Endothelial cell of umbilical vein (primary cell): ENCODE measurements around the gene LGALS3. TPM values are rescaled to one million over a fixed set of nuclear protein-coding genes. Genes with fewer than 3 reads are reported as not detected.

Experiments
- BruUV-seq: library from RNA; stranded (reverse); fragments of 400-500 nt; replicated peaks from 2 replicates; lab custom pipeline; 2021; lab: Mats Ljungman, UMichigan
- CTCF ChIA-PET: fragments of 300-600, 350-600 bp; sonication (Branson Sonifier 250); formaldehyde crosslinking; loops from one replicate; lab custom pipeline; 2021; ENCODE audit warnings: antibody characterized with exemption, inconsistent platforms; lab: Charles Lee
- POLR2A ChIA-PET: fragments of 300-600, 350-600 bp; sonication (Branson Sonifier 250); formaldehyde crosslinking; loops from one replicate; lab custom pipeline; 2021; ENCODE audit warnings: antibody characterized with exemption, inconsistent platforms; lab: Charles Lee
- DNase-seq: peaks from one replicate; pipeline ENCODE4 v3.0.0-alpha.2; 2011; ENCODE audit warnings: low read depth, low spot score
- FAIRE-seq: peaks from 2 replicates; lab custom pipeline; 2011; peaks lifted over from hg19 to GRCh38; lab: Jason Lieb, UNC
- H2AFZ ChIP-seq: 2 replicates; pipeline ENCODE4 v1.6.0; 2012; ENCODE audit warnings: low read depth, low read length, control low read depth, inconsistent platforms
- H3K27ac ChIP-seq: 2 replicates; pipeline ENCODE4 v1.5.1; 2011; ENCODE audit warnings: low read depth, mild to moderate bottlenecking, control low read depth, low read length, moderate library complexity; ENCODE audit not compliant: insufficient read depth
- H3K27me3 ChIP-seq, 2 experiments: 2 replicates each; pipeline versions ENCODE4 v1.6.0 to v1.6.1; 2011; ENCODE audit warnings: low read length in 2 of 2, mixed read lengths in 1 of 2; ENCODE audit not compliant: control insufficient read depth in 2 of 2, insufficient read depth in 2 of 2
- H3K36me3 ChIP-seq, 2 experiments: 2 replicates in 1 of 2; 3 replicates in 1 of 2; pipeline ENCODE4 v1.5.1; 2011; ENCODE audit warnings: low read length in 2 of 2, mild to moderate bottlenecking in 1 of 2, moderate library complexity in 1 of 2; ENCODE audit not compliant: control insufficient read depth in 2 of 2, insufficient read depth in 2 of 2; ENCODE audit errors: extremely low read depth in 1 of 2
- H3K4me1 ChIP-seq: 3 replicates; pipeline ENCODE4 v1.5.1; 2011; ENCODE audit warnings: mild to moderate bottlenecking, low read length; ENCODE audit not compliant: control insufficient read depth, insufficient read depth; ENCODE audit errors: extremely low read depth
- H3K4me2 ChIP-seq: 2 replicates; pipeline ENCODE4 v1.6.1; 2011; ENCODE audit warnings: low read length, control low read depth, mixed read lengths; ENCODE audit not compliant: insufficient read depth
- H3K4me3 ChIP-seq, 3 experiments: fragments of 200-600 bp in 1 of 3; sonication (generic), shearing (Covaris generic) in 1 of 3; replicated peaks in 1 of 3; 2 replicates each; pipeline ENCODE4 v1.5.1; 2011 to 2016; ENCODE audit warnings: control low read depth in 3 of 3, low read length in 3 of 3, mild to moderate bottlenecking in 2 of 3, inconsistent platforms in 1 of 3, low read depth in 1 of 3, moderate library complexity in 1 of 3; ENCODE audit not compliant: insufficient read depth in 1 of 3
- H3K79me2 ChIP-seq: 2 replicates; pipeline ENCODE4 v1.6.0; 2012; ENCODE audit warnings: low read length, inconsistent platforms; ENCODE audit not compliant: control insufficient read depth, insufficient read depth
- H3K9ac ChIP-seq: replicated peaks from 2 replicates; pipeline ENCODE3; 2011; ENCODE audit warnings: low read length, control low read depth; ENCODE audit not compliant: insufficient read depth; ENCODE audit errors: extremely low read depth
- H3K9me1 ChIP-seq: replicated peaks from 3 replicates; pipeline ENCODE4 v1.6.0; 2011; ENCODE audit warnings: mild to moderate bottlenecking, low read length; ENCODE audit not compliant: control insufficient read depth, insufficient read depth; ENCODE audit errors: extremely low read depth
- H3K9me3 ChIP-seq: replicated peaks from 2 replicates; pipeline ENCODE4 v1.5.1; 2012; ENCODE audit warnings: low read length, inconsistent platforms; ENCODE audit not compliant: control insufficient read depth, insufficient read depth
- H4K20me1 ChIP-seq: replicated peaks from 2 replicates; pipeline ENCODE3; 2011; ENCODE audit warnings: mild to moderate bottlenecking, low read length; ENCODE audit not compliant: control insufficient read depth, insufficient read depth; ENCODE audit errors: extremely low read depth
- EZH2 ChIP-seq: IDR thresholded peaks from 2 replicates; pipeline ENCODE4 v1.6.1; 2012; ENCODE audit warnings: borderline replicate concordance, low read depth, mild to moderate bottlenecking, moderate library complexity, low read length, inconsistent platforms; ENCODE audit not compliant: severe bottlenecking
- FOS ChIP-seq: IDR thresholded peaks from 2 replicates; pipeline ENCODE4 v1.6.1; 2011; ENCODE audit warnings: mild to moderate bottlenecking, low read length, moderate library complexity, borderline replicate concordance; ENCODE audit not compliant: insufficient read depth
- GATA2 ChIP-seq: IDR thresholded peaks from 2 replicates; pipeline ENCODE4 v1.7.0; 2011; ENCODE audit warnings: low read depth, mild to moderate bottlenecking, moderate library complexity, mixed read lengths, low read length; ENCODE audit not compliant: insufficient read length, insufficient read depth
- JUN ChIP-seq: IDR thresholded peaks from 2 replicates; pipeline ENCODE4 v1.6.1; 2011; ENCODE audit warnings: borderline replicate concordance, low read depth; ENCODE audit not compliant: insufficient read length, insufficient read depth
- MAX ChIP-seq: IDR thresholded peaks from 2 replicates; pipeline ENCODE4 v1.6.1; 2011; ENCODE audit not compliant: insufficient read depth, insufficient read length
- MYC ChIP-seq: IDR thresholded peaks from one replicate; pipeline ENCODE4 v1.6.1; 2011; ENCODE audit warnings: mild to moderate bottlenecking, low read depth, low read length
- POLR2A ChIP-seq: IDR thresholded peaks from 2 replicates; pipeline ENCODE4 v1.6.1; 2012; ENCODE audit warnings: low read depth, mild to moderate bottlenecking, control low read depth, low read length
- POLR2AphosphoS5 ChIP-seq: IDR thresholded peaks from 2 replicates; pipeline ENCODE4 v1.6.1; 2012; ENCODE audit warnings: low read depth, mild to moderate bottlenecking, control low read depth, low read length, moderate library complexity; ENCODE audit not compliant: insufficient read depth
- dilution Hi-C: fragments of 300-500 bp; cut with MboI; formaldehyde crosslinking; loops from one replicate; pipeline ENCODE4 v1.15.0; 2019; ENCODE audit warnings: low sequenced_read_pairs; ENCODE audit not compliant: extremely low pct_ligation_motif_present
- intact Hi-C: fragments of 100-400 bp; cut with micrococcal nuclease; formaldehyde crosslinking; loops from one replicate; pipeline ENCODE4 v1.10.0; 2022
- polyA plus RNA-seq, 4 experiments: library from polyadenylated mRNA; depleted of rRNA in 3 of 4; stranded (reverse) in 3 of 4; unstranded in 1 of 4; fragments of >200 nt; gene quantifications; 2 replicates each; pipeline versions ENCODE4 v1.2.1 to v1.2.3, GENCODE V29; 2011 to 2012; ENCODE audit warnings: missing spikeins in 1 of 4
- total RNA-seq: library from RNA; stranded (reverse); gene quantifications from 2 replicates; pipeline ENCODE4 v1.2.3, GENCODE V29; 2021
- TF ChIP-seq, protein P1 (sequence below), 2 donors: IDR thresholded peaks; 1 replicate in 1 of 2; 2 replicates in 1 of 2; pipeline ENCODE4 v1.5.1; 2011; ENCODE audit warnings: low read length in 2 of 2, mild to moderate bottlenecking in 2 of 2, moderate library complexity in 2 of 2, control low read depth in 1 of 2, inconsistent platforms in 1 of 2, low read depth in 1 of 2; ENCODE audit not compliant: insufficient read depth in 1 of 2; ENCODE audit errors: extremely low read depth in 1 of 2

Gene LGALS3
- total and polyA plus RNA-seq, 2 donors (not counting 3 experiments of a cell fraction or from before 2014, with no cell fraction given), result 33.8 to 55.1 TPM

- Histone ChIP-seq H2AFZ (no peak overlapping the region), H3K9me1 (no peaks in the 10 kb centered on the region), H3K27me3 (no peaks in the 10 kb centered on the region), H3K36me3 (no peaks in the 10 kb centered on the region), H4K20me1 (no peaks in the 10 kb centered on the region), H3K4me3 (no peak overlapping the region), H3K79me2 (no peaks in the 10 kb centered on the region), H3K4me1 (peaks cover 13% of the 10 kb centered on the region), H3K27ac (no peak overlapping the region), H3K9me3 (no peaks in the 10 kb centered on the region), H3K4me2 (no peak overlapping the region), H3K9ac (no peak overlapping the region)
- ChIA-PET POLR2A (no interaction called here), CTCF (no interaction called here)
- BruUV-seq, result no TSS peak
- no peak for DNase-seq
- intact Hi-C loops, result no loop called here
- dilution Hi-C loops, result no loop called here
- FAIRE-seq, result no peak
- TF ChIP-seq MYC, result no peak
- no peak for TF ChIP-seq EZH2
- no peak for TF ChIP-seq GATA2
- TF ChIP-seq POLR2A, result no peak
- no peak for TF ChIP-seq MAX
- TF ChIP-seq FOS, result no peak
- no peak for TF ChIP-seq POLR2AphosphoS5
- TF ChIP-seq, protein P1, sequence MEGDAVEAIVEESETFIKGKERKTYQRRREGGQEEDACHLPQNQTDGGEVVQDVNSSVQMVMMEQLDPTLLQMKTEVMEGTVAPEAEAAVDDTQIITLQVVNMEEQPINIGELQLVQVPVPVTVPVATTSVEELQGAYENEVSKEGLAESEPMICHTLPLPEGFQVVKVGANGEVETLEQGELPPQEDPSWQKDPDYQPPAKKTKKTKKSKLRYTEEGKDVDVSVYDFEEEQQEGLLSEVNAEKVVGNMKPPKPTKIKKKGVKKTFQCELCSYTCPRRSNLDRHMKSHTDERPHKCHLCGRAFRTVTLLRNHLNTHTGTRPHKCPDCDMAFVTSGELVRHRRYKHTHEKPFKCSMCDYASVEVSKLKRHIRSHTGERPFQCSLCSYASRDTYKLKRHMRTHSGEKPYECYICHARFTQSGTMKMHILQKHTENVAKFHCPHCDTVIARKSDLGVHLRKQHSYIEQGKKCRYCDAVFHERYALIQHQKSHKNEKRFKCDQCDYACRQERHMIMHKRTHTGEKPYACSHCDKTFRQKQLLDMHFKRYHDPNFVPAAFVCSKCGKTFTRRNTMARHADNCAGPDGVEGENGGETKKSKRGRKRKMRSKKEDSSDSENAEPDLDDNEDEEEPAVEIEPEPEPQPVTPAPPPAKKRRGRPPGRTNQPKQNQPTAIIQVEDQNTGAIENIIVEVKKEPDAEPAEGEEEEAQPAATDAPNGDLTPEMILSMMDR (IDR thresholded peaks at IDR 0.05; ENCODE audit: extremely low read depth in 1 of 2, insufficient read depth in 1 of 2, low read depth in 1 of 2, low read length in 2 of 2), result no peak
- TF ChIP-seq JUN, result no peak
Measured at GRCh38 chr14:55109836-55110235, 19.2 kb upstream of the LGALS3 start.
